ENCODE data around the gene ZMYM2. TPM values are rescaled to one million over a fixed set of nuclear protein-coding genes. Genes with fewer than 3 reads are reported as not detected.
A peak's percentile ranks its signal among the peaks of the same experiment; 100 is the strongest.

ZMYM2 gene
- total RNA-seq = 10 to 100 TPM; 33.4 to 91.1 (median 63.6) TPM

- TF ChIP-seq POLR2A (IDR thresholded peaks at IDR 0.05) = peak; percentile 86
- peak; percentile 74 to 89 (median 84) for TF ChIP-seq POLR2AphosphoS5 (IDR thresholded peaks at IDR 0.05)
- TF ChIP-seq CTCF (IDR thresholded peaks at IDR 0.05) = no peak
- Histone ChIP-seq H3K4me3 (peak within 1 kb of the TSS; percentile 88 to 99 (median 96)), H3K36me3 (no peaks in the 10 kb centered on the region), H3K4me1 (peaks cover 20 to 47% (median 26%) of the 10 kb centered on the region in 4 donors), H3K27ac (peak within 1 kb of the TSS; percentile 99 to 100 (median 100)), H3K9me3 (no peaks in the 10 kb centered on the region), H3K27me3 (no peaks in the 10 kb centered on the region)
- intact Hi-C loops (cut with DNase I; ENCODE audit: low total_unique reads) = loop anchor here (5.0 kb wide), 1 partner anchor 96 kb away; the partner anchor contains the start of gene ZMYM5
- peak; percentile 99 for DNase-seq
- 1% methylated on average over 30 of the region's 112 CpGs; no CpG with 5 or more reads in 1 of the 2 donors for WGBS, 2 donors (ENCODE audit: low coverage in 1 of 2)
- in situ Hi-C loops (cut with MboI; ENCODE audit: low pct_ligation_motif_present in 1 of 4, low pct_unique_long_range_greater_than_20kb in 1 of 4, low sequenced_read_pairs in 3 of 4) = no loop called here
Observed at GRCh38 chr13:19958155-19959111, at the start of gene ZMYM2. TSS of gene ZMYM2 (plus strand) at chr13:19958727. CDS start at chr13:19993073, 34,346 bp downstream.

GRCh38 chr13:19910336-19911072, 48.0 kb upstream of the ZMYM2 start:
- 61 to 90% methylated on average over 3 to 9 of the region's 9 CpGs for WGBS, 2 donors (ENCODE audit: low coverage in 1 of 2)
- Histone ChIP-seq H3K27ac (no peak overlapping the region), H3K4me1 (no peaks in the 10 kb centered on the region), H3K27me3 (no peaks in the 10 kb centered on the region), H3K9me3 (no peaks in the 10 kb centered on the region), H3K36me3 (no peaks in the 10 kb centered on the region), H3K4me3 (no peak overlapping the region)
- TF ChIP-seq CTCF (IDR thresholded peaks at IDR 0.05) (no peak), POLR2AphosphoS5 (IDR thresholded peaks at IDR 0.05) (no peak), POLR2A (IDR thresholded peaks at IDR 0.05) (no peak), EP300 (IDR thresholded peaks at IDR 0.05; ENCODE audit: low read depth) (no peak)
- DNase-seq = peak; percentile 54
- in situ Hi-C loops (cut with MboI; ENCODE audit: low pct_ligation_motif_present in 1 of 4, low pct_unique_long_range_greater_than_20kb in 1 of 4, low sequenced_read_pairs in 3 of 4) = no loop called here
- intact Hi-C loops (cut with DNase I; ENCODE audit: low total_unique reads) = no loop called here

- no peaks in the 10 kb centered on the region for H3K27me3 ChIP-seq
- H3K9me3 ChIP-seq = no peaks in the 10 kb centered on the region
- H3K27ac ChIP-seq = no peak overlapping the region
- intact Hi-C loops (cut with DNase I; ENCODE audit: low total_unique reads) (no loop called here), in situ Hi-C loops (cut with MboI; ENCODE audit: low pct_ligation_motif_present in 1 of 4, low pct_unique_long_range_greater_than_20kb in 1 of 4, low sequenced_read_pairs in 3 of 4) (loop anchor here in 1 of 4 donors (25.0 kb wide), 1 partner anchor 235 kb away; the partner anchor contains the start of gene GJA3)
- TF ChIP-seq CTCF (IDR thresholded peaks at IDR 0.05) (peak; percentile 52 to 59 (median 54)), POLR2AphosphoS5 (IDR thresholded peaks at IDR 0.05) (no peak), POLR2A (IDR thresholded peaks at IDR 0.05) (no peak)
- H3K4me1 ChIP-seq = no peaks in the 10 kb centered on the region
- H3K36me3 ChIP-seq = no peaks in the 10 kb centered on the region
- DNase-seq = no peak
- 22 to 35% methylated on average over 4 of the region's 4 CpGs for WGBS, 2 donors (ENCODE audit: low coverage in 1 of 2)
- H3K4me3 ChIP-seq = no peak overlapping the region
Observed at GRCh38 chr13:19927117-19927748, 31.3 kb upstream of the ZMYM2 start.
